Fibroblast of pulmonary artery (primary cell): ENCODE measurements around the gene FAM124A.

Source experiments
- DNase-seq: peaks from one replicate; pipeline ENCODE4 v3.0.0-alpha.2; 2010; ENCODE audit warnings: low read depth
- H3K4me3 ChIP-seq: replicated peaks from 2 replicates; pipeline ENCODE4 v1.5.1; 2011; ENCODE audit warnings: low read depth, mild to moderate bottlenecking, control low read depth, low read length, moderate library complexity
- CTCF ChIP-seq: IDR thresholded peaks from 2 replicates; pipeline ENCODE4 v1.5.1; 2011; ENCODE audit warnings: mild to moderate bottlenecking, control low read depth, low read length, inconsistent platforms; ENCODE audit errors: missing control alignments

Gene FAM124A

GRCh38 chr13:51225029-51225428 is 2.8 kb downstream of the FAM124A start:
- no peak for TF ChIP-seq CTCF
- no peak for DNase-seq

GRCh38 chr13:51227404-51227803 is 5.2 kb downstream of the FAM124A start:
- H3K4me3 ChIP-seq, result no peak overlapping the region
- DNase-seq, result no peak
- no peak for TF ChIP-seq CTCF

More at GRCh38 chr13:51225029-51225428, 2.8 kb downstream of the FAM124A start:
- no peak overlapping the region for H3K4me3 ChIP-seq

- H3K4me3 ChIP-seq, result no peak overlapping the region
- no peak for TF ChIP-seq CTCF
- DNase-seq, result no peak
These were observed 7.0 kb downstream of the FAM124A start for GRCh38 chr13:51229101-51229719.

- H3K4me3 ChIP-seq, result no peak overlapping the region
- TF ChIP-seq CTCF, result no peak
- no peak for DNase-seq
These were observed 7.5 kb downstream of the FAM124A start for GRCh38 chr13:51229731-51230130.

- peak; percentile 74 for DNase-seq
- peak overlapping the region; percentile 32 for H3K4me3 ChIP-seq
- no peak for TF ChIP-seq CTCF
These were observed 8.4 kb downstream of the FAM124A start for GRCh38 chr13:51230477-51231105.

- TF ChIP-seq CTCF, result no peak
- DNase-seq, result no peak
- no peak overlapping the region for H3K4me3 ChIP-seq
These were observed 9.3 kb downstream of the FAM124A start for GRCh38 chr13:51231456-51231855.

- DNase-seq, result no peak
- TF ChIP-seq CTCF, result no peak
- no peak overlapping the region for H3K4me3 ChIP-seq
These were observed 10.1 kb downstream of the FAM124A start for GRCh38 chr13:51232328-51232727.
